MM.1S (cell line): ENCODE results near the gene BTG4.
A peak's percentile ranks its signal among the peaks of the same experiment; 100 is the strongest.

Experiments
- DNase-seq: peaks from one replicate; pipeline ENCODE4 v3.0.0-alpha.2; 2015
- H2AFZ ChIP-seq: fragments of 300-600 bp; sonication (generic); 2 replicates; pipeline ENCODE4 v1.6.0; 2016; ENCODE audit warnings: antibody characterized with exemption, low read length
- H3F3A ChIP-seq: fragments of 300-600 bp; sonication (generic); 2 replicates; pipeline ENCODE4 v1.6.1; 2016; ENCODE audit warnings: mild to moderate bottlenecking, antibody characterized with exemption, low read length, moderate library complexity, mixed read lengths; ENCODE audit not compliant: insufficient read depth
- H3K27ac ChIP-seq: fragments of 300-600 bp; sonication (generic); 2 replicates; pipeline ENCODE4 v1.5.1; 2016; ENCODE audit warnings: mild to moderate bottlenecking, low read length
- H3K27me3 ChIP-seq: fragments of 300-600 bp; sonication (generic); replicated peaks from 2 replicates; pipeline ENCODE4 v1.6.0; 2016; ENCODE audit warnings: low read length; ENCODE audit not compliant: insufficient read depth
- H3K36me3 ChIP-seq: fragments of 300-600 bp; sonication (generic); replicated peaks from 2 replicates; pipeline ENCODE4 v1.6.1; 2016; ENCODE audit warnings: mild to moderate bottlenecking, low read length, mixed read lengths; ENCODE audit not compliant: insufficient read depth
- H3K4me1 ChIP-seq: fragments of 300-600 bp; sonication (generic); 2 replicates; pipeline ENCODE4 v1.6.1; 2016; ENCODE audit warnings: low read length, mixed read lengths
- H3K4me2 ChIP-seq: fragments of 300-600 bp; sonication (generic); 2 replicates; pipeline ENCODE4 v1.6.0; 2016; ENCODE audit warnings: low read depth, low read length
- H3K4me3 ChIP-seq: fragments of 300-600 bp; sonication (generic); 2 replicates; pipeline ENCODE4 v1.5.1; 2016; ENCODE audit warnings: low read length, mixed read lengths
- H3K79me2 ChIP-seq: fragments of 300-600 bp; sonication (generic); 2 replicates; pipeline ENCODE4 v1.6.1; 2016; ENCODE audit warnings: mixed run types, low read length, mixed read lengths
- H3K9ac ChIP-seq: fragments of 300-600 bp; sonication (generic); 2 replicates; pipeline ENCODE4 v1.6.1; 2016; ENCODE audit warnings: low read length, mixed read lengths
- H3K9me2 ChIP-seq: fragments of 300-600 bp; sonication (generic); replicated peaks from 2 replicates; pipeline ENCODE4 v1.6.1; 2016; ENCODE audit warnings: mild to moderate bottlenecking, low read length, mixed read lengths; ENCODE audit not compliant: insufficient read depth
- H3K9me3 ChIP-seq: fragments of 300-600 bp; sonication (generic); replicated peaks from 2 replicates; pipeline ENCODE4 v1.6.1; 2016; ENCODE audit warnings: mild to moderate bottlenecking, low read length, mixed read lengths; ENCODE audit not compliant: insufficient read depth
- H4K20me1 ChIP-seq: fragments of 300-600 bp; sonication (generic); 2 replicates; pipeline ENCODE4 v1.6.1; 2016; ENCODE audit warnings: mild to moderate bottlenecking, low read length, moderate library complexity, mixed read lengths; ENCODE audit not compliant: insufficient read depth
- EZH2 ChIP-seq: fragments of 300-600 bp; sonication (generic); optimal IDR thresholded peaks from 2 replicates; pipeline ENCODE3; 2017; ENCODE audit warnings: low read depth, mild to moderate bottlenecking, antibody characterized with exemption, low read length, mixed read lengths
- EZH2phosphoT487 ChIP-seq: fragments of 300-600 bp; sonication (generic); IDR thresholded peaks from 2 replicates; pipeline ENCODE4 v1.6.1; 2018; ENCODE audit warnings: antibody characterized with exemption, low read length
- TF ChIP-seq, protein P1 (sequence below): fragments of 300-600 bp; sonication (generic); IDR thresholded peaks from 2 replicates; pipeline ENCODE4 v1.5.1; 2016; ENCODE audit warnings: antibody characterized with exemption, low read length, mixed read lengths

The BTG4 gene

DNA sequence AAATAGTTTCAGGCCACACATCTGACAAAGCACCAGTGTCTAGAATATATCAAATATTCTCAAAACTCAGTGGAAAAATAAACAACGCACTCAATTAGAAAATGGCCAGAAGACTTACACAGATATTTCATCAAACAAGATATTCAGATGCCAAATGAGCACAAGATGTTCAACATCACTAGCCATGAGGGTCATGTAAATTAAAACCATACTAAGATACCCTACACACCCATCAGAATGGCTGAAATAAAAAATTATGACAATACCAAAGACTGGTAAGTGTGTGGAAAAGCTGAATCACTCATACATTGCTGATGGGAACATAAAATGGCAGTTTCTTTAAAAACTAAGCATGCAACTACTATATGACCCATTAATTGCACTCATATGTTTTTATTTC is 21.7 kb downstream of the BTG4 start:
- no peak overlapping the region for H3K4me3 ChIP-seq
- H3K79me2 ChIP-seq, result no peaks in the 10 kb centered on the region
- no peaks in the 10 kb centered on the region for H3K9me3 ChIP-seq
- H2AFZ ChIP-seq, result no peak overlapping the region
- no peaks in the 10 kb centered on the region for H3K27me3 ChIP-seq
- H3F3A ChIP-seq, result no peaks in the 10 kb centered on the region
- H4K20me1 ChIP-seq, result no peaks in the 10 kb centered on the region
- no peak overlapping the region for H3K4me2 ChIP-seq
- TF ChIP-seq EZH2phosphoT487 (no peak), EZH2 (no peak)
- TF ChIP-seq, protein P1, sequence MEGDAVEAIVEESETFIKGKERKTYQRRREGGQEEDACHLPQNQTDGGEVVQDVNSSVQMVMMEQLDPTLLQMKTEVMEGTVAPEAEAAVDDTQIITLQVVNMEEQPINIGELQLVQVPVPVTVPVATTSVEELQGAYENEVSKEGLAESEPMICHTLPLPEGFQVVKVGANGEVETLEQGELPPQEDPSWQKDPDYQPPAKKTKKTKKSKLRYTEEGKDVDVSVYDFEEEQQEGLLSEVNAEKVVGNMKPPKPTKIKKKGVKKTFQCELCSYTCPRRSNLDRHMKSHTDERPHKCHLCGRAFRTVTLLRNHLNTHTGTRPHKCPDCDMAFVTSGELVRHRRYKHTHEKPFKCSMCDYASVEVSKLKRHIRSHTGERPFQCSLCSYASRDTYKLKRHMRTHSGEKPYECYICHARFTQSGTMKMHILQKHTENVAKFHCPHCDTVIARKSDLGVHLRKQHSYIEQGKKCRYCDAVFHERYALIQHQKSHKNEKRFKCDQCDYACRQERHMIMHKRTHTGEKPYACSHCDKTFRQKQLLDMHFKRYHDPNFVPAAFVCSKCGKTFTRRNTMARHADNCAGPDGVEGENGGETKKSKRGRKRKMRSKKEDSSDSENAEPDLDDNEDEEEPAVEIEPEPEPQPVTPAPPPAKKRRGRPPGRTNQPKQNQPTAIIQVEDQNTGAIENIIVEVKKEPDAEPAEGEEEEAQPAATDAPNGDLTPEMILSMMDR, result no peak
- H3K4me1 ChIP-seq, result no peaks in the 10 kb centered on the region
- no peak for DNase-seq
- no peak overlapping the region for H3K9ac ChIP-seq
- H3K9me2 ChIP-seq, result no peaks in the 10 kb centered on the region
- no peak overlapping the region for H3K27ac ChIP-seq
- H3K36me3 ChIP-seq, result no peaks in the 10 kb centered on the region

DNA sequence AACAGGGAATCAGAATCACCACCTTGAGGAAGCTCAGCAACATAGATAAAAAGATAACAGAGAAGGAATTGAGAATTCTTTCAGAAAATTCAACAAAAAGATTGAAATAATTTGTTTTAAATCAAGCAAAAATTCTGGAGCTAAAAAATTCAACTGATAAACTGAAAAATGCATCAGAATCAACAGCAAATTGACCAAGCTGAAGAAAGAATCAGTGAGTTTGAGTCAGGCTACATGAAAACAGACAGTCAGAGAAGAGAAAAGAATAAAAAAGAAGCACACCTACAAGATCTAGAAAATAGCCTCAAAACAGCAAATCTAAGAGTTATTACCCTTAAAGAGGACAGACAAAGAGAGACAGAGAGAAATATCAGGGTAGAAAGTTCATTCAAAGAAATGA is 28.8 kb downstream of the BTG4 start:
- no peak for DNase-seq
- Histone ChIP-seq H3K79me2 (no peaks in the 10 kb centered on the region), H3K9me3 (no peaks in the 10 kb centered on the region), H3K4me3 (no peak overlapping the region), H3K27me3 (no peaks in the 10 kb centered on the region), H3K9ac (no peak overlapping the region), H3F3A (no peaks in the 10 kb centered on the region), H4K20me1 (no peaks in the 10 kb centered on the region), H3K27ac (no peak overlapping the region), H2AFZ (no peak overlapping the region), H3K9me2 (no peaks in the 10 kb centered on the region), H3K4me1 (no peaks in the 10 kb centered on the region), H3K36me3 (no peaks in the 10 kb centered on the region), H3K4me2 (no peak overlapping the region)
- TF ChIP-seq EZH2 (no peak), EZH2phosphoT487 (no peak)
- TF ChIP-seq, protein P1, result no peak

DNA sequence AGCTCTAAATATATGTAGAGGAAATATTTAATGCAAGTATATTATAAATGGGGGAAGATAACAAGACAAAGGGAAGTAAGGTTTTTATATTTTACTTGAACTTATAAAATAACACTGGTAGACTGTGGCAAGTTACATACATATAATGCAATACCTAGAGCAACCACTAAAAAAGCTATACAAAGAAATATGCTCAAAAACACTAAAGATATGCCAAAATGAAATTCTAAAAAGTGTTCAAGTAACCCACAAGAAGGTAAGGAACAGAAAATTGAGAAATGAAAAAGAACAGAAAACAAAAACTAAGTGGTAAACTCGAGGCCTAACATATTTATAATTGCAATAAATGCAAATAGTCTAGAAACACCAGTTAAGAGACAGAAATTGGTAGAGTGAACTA is 32.5 kb downstream of the BTG4 start:
- Histone ChIP-seq H3K4me2 (no peak overlapping the region), H2AFZ (no peak overlapping the region)

More for the DNA sequence above, 32.5 kb downstream of the BTG4 start:
- Histone ChIP-seq H3F3A (no peaks in the 10 kb centered on the region), H3K4me3 (no peak overlapping the region), H3K27ac (no peak overlapping the region), H3K27me3 (no peaks in the 10 kb centered on the region), H3K9me2 (no peaks in the 10 kb centered on the region), H3K79me2 (no peaks in the 10 kb centered on the region), H3K9ac (no peak overlapping the region), H3K9me3 (no peaks in the 10 kb centered on the region), H3K36me3 (no peaks in the 10 kb centered on the region), H4K20me1 (no peaks in the 10 kb centered on the region), H3K4me1 (no peaks in the 10 kb centered on the region)
- DNase-seq, result no peak
- TF ChIP-seq EZH2, result no peak
- TF ChIP-seq, protein P1, result 0 out of 2 replicates have a peak, but pooled peaks have one; percentile 16
